AG10803 (cell line): ENCODE measurements around the gene PPFIBP1.
A peak's percentile ranks its signal among the peaks of the same experiment; 100 is the strongest.

ENCODE experiments used
- DNase-seq: peaks from one replicate; pipeline ENCODE4 v3.0.0; 2010; ENCODE audit warnings: low read depth
- H3K4me3 ChIP-seq: 2 replicates; pipeline ENCODE4 v1.5.1; 2011; ENCODE audit warnings: mild to moderate bottlenecking, low read length, control low read depth
- CTCF ChIP-seq: conservative IDR thresholded peaks from 2 replicates; pipeline ENCODE4 v1.5.1; 2011; ENCODE audit warnings: mild to moderate bottlenecking, low read length, control low read depth, inconsistent platforms

The PPFIBP1 gene

GRCh38 chr12:27553941-27554340 lies 29.9 kb downstream of the PPFIBP1 start:
- H3K4me3 ChIP-seq = no peak overlapping the region
- no peak for DNase-seq
- TF ChIP-seq CTCF = no peak

- TF ChIP-seq CTCF = peak; percentile 7; the same call in 1 of the 2 replicates
- DNase-seq = peak; percentile 86
- peak overlapping the region; percentile 38 for H3K4me3 ChIP-seq
These were observed 30.6 kb downstream of the PPFIBP1 start for GRCh38 chr12:27554421-27555186.

- no peak for DNase-seq
- TF ChIP-seq CTCF = no peak
- H3K4me3 ChIP-seq = peak overlapping the region; percentile 38
These were observed 31.4 kb downstream of the PPFIBP1 start for GRCh38 chr12:27555361-27555760.

GRCh38 chr12:27555925-27556778 lies 32.1 kb downstream of the PPFIBP1 start:
- H3K4me3 ChIP-seq = 0 out of 2 replicates have a peak overlapping the region, but pooled peaks have one; percentile 4
- DNase-seq = peak; percentile 62
- TF ChIP-seq CTCF = no peak

GRCh38 chr12:27560126-27560525 lies 36.1 kb downstream of the PPFIBP1 start:
- no peak overlapping the region for H3K4me3 ChIP-seq
- no peak for TF ChIP-seq CTCF
- no peak for DNase-seq

- DNase-seq = peak; percentile 52
- 0 out of 2 replicates have a peak overlapping the region, but pooled peaks have one; percentile 16 for H3K4me3 ChIP-seq
- no peak for TF ChIP-seq CTCF
These were observed 37.7 kb downstream of the PPFIBP1 start for GRCh38 chr12:27561535-27562350.
